HepG2 (cell line): ENCODE measurements around the gene UBFD1. TPM values are rescaled to one million over a fixed set of nuclear protein-coding genes. Genes with fewer than 3 reads are reported as not detected.

Source experiments
- ARID4A ChIP-seq: sonication (generic); formaldehyde crosslinking; IDR thresholded peaks from 2 replicates; pipeline ENCODE4 v1.5.0; 2020; ENCODE audit warnings: mild to moderate bottlenecking, missing genetic modification reagents, borderline replicate concordance
- CC2D1A ChIP-seq: sonication (generic); formaldehyde crosslinking; IDR thresholded peaks from 2 replicates; pipeline ENCODE4 v1.8.1; 2023; ENCODE audit warnings: mild to moderate bottlenecking, missing genetic modification reagents
- ELF4 ChIP-seq: sonication (generic); formaldehyde crosslinking; IDR thresholded peaks from 2 replicates; pipeline ENCODE4 v1.5.0; 2020; ENCODE audit warnings: missing genetic modification reagents, mild to moderate bottlenecking, moderate library complexity, borderline replicate concordance
- FOSL2 ChIP-seq: sonication (generic); formaldehyde crosslinking; IDR thresholded peaks from 2 replicates; pipeline ENCODE4 v1.4.0; 2020; ENCODE audit warnings: missing genetic modification reagents
- GMEB1 ChIP-seq: sonication (generic); formaldehyde crosslinking; IDR thresholded peaks from 2 replicates; pipeline ENCODE4 v1.5.1; 2020; ENCODE audit warnings: missing genetic modification reagents, mild to moderate bottlenecking, borderline replicate concordance
- GTF2F1 ChIP-seq: fragments of 150-350 bp; IDR thresholded peaks from 2 replicates; pipeline ENCODE4 v1.6.1; 2014; ENCODE audit warnings: low read length
- HMG20A ChIP-seq: IDR thresholded peaks from 2 replicates; pipeline ENCODE4 v1.6.1; 2016; ENCODE audit warnings: borderline replicate concordance
- LBX2 ChIP-seq: sonication (generic); formaldehyde crosslinking; IDR thresholded peaks from 2 replicates; pipeline ENCODE4 v1.5.0; 2020; ENCODE audit warnings: missing genetic modification reagents, mild to moderate bottlenecking, borderline replicate concordance
- MEIS1 ChIP-seq: sonication (generic); formaldehyde crosslinking; IDR thresholded peaks from 2 replicates; pipeline ENCODE4 v1.9.0; 2021; ENCODE audit warnings: mild to moderate bottlenecking, missing genetic modification reagents, moderate library complexity, borderline replicate concordance
- MLLT10 ChIP-seq: sonication (generic); formaldehyde crosslinking; IDR thresholded peaks from 2 replicates; pipeline ENCODE4 v1.4.0; 2020; ENCODE audit warnings: missing genetic modification reagents
- MTF1 ChIP-seq: sonication (generic); formaldehyde crosslinking; IDR thresholded peaks from 2 replicates; pipeline ENCODE4 v1.5.0; 2020; ENCODE audit warnings: missing genetic modification reagents
- NFRKB ChIP-seq: fragments of 450-650 bp; IDR thresholded peaks from 2 replicates; pipeline ENCODE4 v1.6.1; 2017
- NKX3-1 ChIP-seq: sonication (generic); formaldehyde crosslinking; IDR thresholded peaks from 2 replicates; pipeline ENCODE4 v1.5.0; 2020; ENCODE audit warnings: missing genetic modification reagents
- PITX1 ChIP-seq: sonication (generic); formaldehyde crosslinking; IDR thresholded peaks from 2 replicates; pipeline ENCODE4 v1.5.1; 2020; ENCODE audit warnings: mild to moderate bottlenecking, missing genetic modification reagents
- SMAD9 ChIP-seq: sonication (generic); formaldehyde crosslinking; IDR thresholded peaks from 2 replicates; pipeline ENCODE4 v1.5.1; 2020; ENCODE audit warnings: mild to moderate bottlenecking, missing genetic modification reagents
- SMC3 ChIP-seq: IDR thresholded peaks from 2 replicates; pipeline ENCODE4 v1.6.1; 2011; ENCODE audit warnings: low read length, improper control_type of control experiment
- TIGD3 ChIP-seq: sonication (generic); formaldehyde crosslinking; IDR thresholded peaks from 2 replicates; pipeline ENCODE4 v1.5.1; 2020; ENCODE audit warnings: mild to moderate bottlenecking, missing genetic modification reagents, borderline replicate concordance
- YY1 ChIP-seq: IDR thresholded peaks from 2 replicates; pipeline ENCODE4 v1.6.1; 2011; ENCODE audit warnings: low read length, low read depth, moderate library complexity, mild to moderate bottlenecking; ENCODE audit not compliant: insufficient read depth, insufficient replicate concordance
- ZIK1 ChIP-seq: sonication (generic); formaldehyde crosslinking; IDR thresholded peaks from 2 replicates; pipeline ENCODE4 v1.5.0; 2020; ENCODE audit warnings: mild to moderate bottlenecking, low read depth, missing genetic modification reagents, borderline replicate concordance
- ZNF484 ChIP-seq: sonication (generic); formaldehyde crosslinking; IDR thresholded peaks from 2 replicates; pipeline ENCODE4 v1.5.1; 2020; ENCODE audit warnings: mild to moderate bottlenecking, low read depth, missing genetic modification reagents, borderline replicate concordance
- ZNF557 ChIP-seq: sonication (generic); formaldehyde crosslinking; IDR thresholded peaks from 2 replicates; pipeline ENCODE4 v1.4.0; 2020; ENCODE audit warnings: missing genetic modification reagents
- ZNF567 ChIP-seq: sonication (generic); formaldehyde crosslinking; IDR thresholded peaks from 2 replicates; pipeline ENCODE4 v1.8.1; 2023; ENCODE audit warnings: mild to moderate bottlenecking, missing genetic modification reagents, borderline replicate concordance
- ZNF782 ChIP-seq: sonication (generic); formaldehyde crosslinking; IDR thresholded peaks from 2 replicates; pipeline ENCODE4 v1.4.0; 2020; ENCODE audit warnings: missing genetic modification reagents, mild to moderate bottlenecking, borderline replicate concordance
- polyA plus RNA-seq, 8 experiments: library from polyadenylated mRNA; depleted of rRNA in 3 of 8; stranded (reverse) in 7 of 8; unstranded in 1 of 8; fragments of >200 nt; fragmentation: Illumina TruSeq in 4 of 8; extraction: Trizol in 4 of 8; gene quantifications; 2 replicates each; pipeline versions ENCODE4 v1.2.1 to v1.2.3, GENCODE V29; 2011 to 2016; ENCODE audit warnings: low read depth in 4 of 8, missing spikeins in 1 of 8, mixed read lengths in 1 of 8; ENCODE audit not compliant: insufficient read depth in 1 of 8
- total RNA-seq, 5 experiments: library from RNA; depleted of rRNA; stranded (reverse); fragments of >200 nt; fragmentation: Illumina TruSeq; extraction: Trizol; gene quantifications; 2 replicates each; pipeline ENCODE4 v1.2.3, GENCODE V29; 2016; ENCODE audit warnings: low read depth in 1 of 5

Gene UBFD1
- total and polyA plus RNA-seq, 2 of the 13 experiments (the other 11 are each of a cell fraction or from before 2014, with no cell fraction given), result 100 to 111 TPM

- TF ChIP-seq ARID4A (CRISPR knock-in tag) (no peak), LBX2 (CRISPR knock-in tag) (peak; percentile 35; the same call in 1 of the 2 replicates), HMG20A (CRISPR knock-in tag) (no peak), TIGD3 (0 out of 2 replicates have a peak, but pooled peaks have one; percentile 27), PITX1 (CRISPR knock-in tag) (no peak; the same call in 1 of the 2 replicates), FOSL2 (CRISPR knock-in tag) (peak; percentile 3; the same call in 1 of the 2 replicates), MEIS1 (CRISPR knock-in tag) (no peak), NFRKB (no peak), GMEB1 (no peak), ZNF557 (CRISPR knock-in tag) (no peak), CC2D1A (peak; percentile 46; the same call in 1 of the 2 replicates), MLLT10 (CRISPR knock-in tag) (no peak), NKX3-1 (CRISPR knock-in tag) (0 out of 2 replicates have a peak, but pooled peaks have one; percentile 6), YY1 (no peak), ZIK1 (peak; percentile 7; the same call in 1 of the 2 replicates), ZNF567 (CRISPR knock-in tag) (no peak), SMC3 (no peak), SMAD9 (CRISPR knock-in tag) (no peak), ZNF484 (CRISPR knock-in tag) (no peak), ZNF782 (CRISPR knock-in tag) (no peak), GTF2F1 (no peak), ELF4 (0 out of 2 replicates have a peak, but pooled peaks have one; percentile 10), MTF1 (CRISPR knock-in tag) (no peak)
Measured at GRCh38 chr16:23595246-23595950, 37.9 kb downstream of the UBFD1 start (continued).
